Stimulated activated CD4-positive, alpha-beta T cell treated with anti-CD3 and anti-CD28 coated beads, Interleukin-4, amount 100 ng/mL, for 1 hour (primary cell): ENCODE results near the gene PACSIN1.

Experiments used
- DNase-seq: peaks from one replicate; pipeline ENCODE4 v3.0.0-alpha.2; 2020

PACSIN1 gene

DNA sequence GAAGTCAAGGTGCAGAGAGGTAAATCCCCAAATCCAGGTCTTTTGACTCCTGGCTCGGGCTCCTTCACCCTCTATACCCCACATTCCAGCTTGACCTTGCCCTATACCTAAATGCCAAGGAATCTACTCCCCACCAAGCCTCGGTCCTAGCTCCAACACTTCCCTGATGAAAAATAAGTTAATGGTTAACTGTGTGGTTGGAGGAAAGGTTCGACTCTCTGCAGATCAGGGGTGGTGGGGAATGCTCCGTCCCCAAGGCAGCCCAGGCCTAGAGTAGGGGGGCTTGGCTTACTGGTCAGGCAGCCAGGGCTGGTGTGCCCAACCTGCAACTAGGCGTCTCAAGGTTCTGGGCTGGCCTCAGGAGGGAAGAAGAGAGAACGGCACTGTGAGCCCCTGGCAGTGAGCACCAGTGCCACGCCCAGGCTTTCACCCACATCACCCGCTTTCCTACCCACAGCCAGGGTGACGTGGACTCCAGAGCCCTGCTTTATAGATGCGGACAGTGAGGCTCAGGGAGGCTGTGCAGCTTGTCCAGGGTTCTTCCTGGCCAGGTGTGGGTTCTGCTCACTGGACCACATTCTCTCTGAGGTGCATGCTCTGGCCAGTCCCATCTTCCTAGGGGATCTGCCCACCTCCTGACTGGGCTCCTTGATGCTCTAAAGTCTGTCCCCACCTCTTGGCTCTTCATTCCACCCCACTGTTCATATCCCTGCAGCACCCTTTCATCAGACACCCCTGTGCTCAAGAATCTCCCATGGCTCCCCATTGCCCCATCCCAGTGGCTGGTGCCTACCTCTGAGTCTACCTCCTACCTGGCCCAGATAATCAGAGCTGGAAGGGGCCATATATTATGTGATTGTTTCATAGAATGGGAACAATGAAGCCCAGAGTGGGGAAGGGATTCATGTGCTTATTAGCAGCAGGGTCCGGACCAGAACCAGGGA is 82.1 kb downstream of the PACSIN1 start:
- DNase-seq: no peak

DNA sequence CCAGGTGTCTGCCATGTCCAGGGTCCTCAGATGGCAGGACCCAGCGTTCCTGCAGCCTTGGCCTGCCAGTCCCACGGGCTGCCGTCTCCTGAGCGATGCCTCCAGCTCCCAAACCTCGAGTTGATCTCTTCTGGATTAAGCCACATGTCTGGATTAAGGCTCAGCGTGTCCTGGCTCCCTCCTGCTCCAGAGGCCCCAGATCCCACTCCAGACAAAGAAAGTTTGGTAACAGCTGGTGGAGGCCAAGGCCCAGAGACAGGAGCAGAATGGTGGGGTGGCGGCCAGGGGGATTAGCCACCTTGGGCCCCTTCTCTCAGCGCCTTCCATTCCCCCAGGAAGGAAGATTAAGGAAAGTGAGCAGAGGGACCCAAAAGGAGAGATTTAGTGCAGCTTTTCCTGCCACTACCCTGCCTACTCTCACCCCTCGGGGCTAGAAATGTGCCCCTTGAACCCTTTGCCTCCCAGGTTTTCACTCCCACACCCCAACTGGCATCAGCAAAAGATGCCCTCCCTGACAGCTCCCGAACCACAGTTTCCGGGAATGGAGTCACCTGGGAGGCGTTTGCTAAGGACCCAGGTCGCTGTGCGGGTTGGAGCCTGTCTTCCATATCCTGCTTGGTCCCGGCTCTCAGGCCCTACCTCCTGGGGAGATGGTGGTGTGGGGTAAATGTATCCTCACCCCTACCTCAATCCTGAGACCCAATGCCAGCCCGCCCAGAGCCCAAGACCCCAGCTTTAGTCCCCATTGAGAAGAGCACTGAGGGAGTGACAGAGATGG is 83.3 kb downstream of the PACSIN1 start:
- no peak for DNase-seq

DNA sequence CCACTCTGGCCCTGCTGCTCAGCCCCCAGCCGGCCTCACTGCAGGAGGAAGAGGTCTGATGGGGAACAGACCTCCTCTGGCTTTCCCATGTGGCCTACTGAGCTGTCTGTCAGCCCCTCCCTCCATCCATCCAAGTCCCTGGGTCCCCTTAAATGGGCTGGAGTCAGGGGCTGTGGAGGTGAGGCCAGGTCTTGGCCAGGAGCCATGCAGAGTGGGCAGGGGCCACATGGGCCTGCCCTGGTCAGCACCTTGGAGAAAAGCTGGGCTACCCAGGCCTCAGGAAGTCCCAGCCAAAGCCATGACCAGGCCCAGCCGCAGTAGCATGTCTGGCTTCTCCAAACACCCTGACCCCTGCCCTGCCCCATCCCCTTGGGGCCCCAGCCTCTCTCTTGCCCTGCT is 83.9 kb downstream of the PACSIN1 start:
- DNase-seq: no peak

- no peak for DNase-seq
These were observed 85.8 kb downstream of the PACSIN1 start for GRCh38 chr6:34551720-34552119.

DNA sequence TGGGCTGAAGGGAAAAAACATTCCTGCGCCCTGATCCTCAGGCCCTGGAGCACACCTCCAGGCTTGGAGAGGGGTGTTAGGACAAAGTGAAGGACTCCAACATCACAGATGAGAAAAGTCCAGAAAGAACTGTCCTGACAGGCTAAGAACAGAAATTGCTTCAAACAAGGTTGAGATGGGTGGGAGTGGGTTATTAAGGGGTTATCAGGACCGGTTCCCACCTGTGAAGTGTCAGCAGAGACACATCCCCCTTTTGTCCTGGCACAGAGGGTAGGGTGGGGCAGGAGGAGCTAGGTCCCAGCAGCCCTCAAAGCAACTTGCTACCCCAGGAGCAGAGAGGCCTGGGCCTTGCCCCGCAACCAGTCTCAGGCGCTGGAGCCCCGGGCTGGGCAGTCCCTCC is 86.7 kb downstream of the PACSIN1 start:
- no peak for DNase-seq

DNA sequence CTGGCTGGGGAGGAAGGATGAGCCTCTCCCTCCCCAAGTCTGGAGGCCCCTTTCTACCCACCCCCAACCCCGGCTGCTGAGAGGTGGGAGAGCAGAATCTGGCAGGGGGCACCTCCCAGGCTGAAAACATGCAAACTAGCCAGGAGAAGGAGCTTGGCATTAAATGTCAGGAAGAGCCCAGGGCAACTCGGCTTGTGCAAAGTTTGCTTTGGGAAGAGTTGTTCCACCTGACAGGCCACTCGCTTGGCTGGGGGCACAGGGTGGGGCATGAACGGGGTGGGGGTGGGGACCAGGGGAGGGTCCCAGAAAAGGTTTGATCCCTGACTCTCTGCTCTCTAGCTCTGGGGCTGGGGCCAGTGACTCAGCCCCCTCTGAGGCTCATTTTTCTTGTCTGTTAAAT is 87.3 kb downstream of the PACSIN1 start:
- DNase-seq: no peak

DNA sequence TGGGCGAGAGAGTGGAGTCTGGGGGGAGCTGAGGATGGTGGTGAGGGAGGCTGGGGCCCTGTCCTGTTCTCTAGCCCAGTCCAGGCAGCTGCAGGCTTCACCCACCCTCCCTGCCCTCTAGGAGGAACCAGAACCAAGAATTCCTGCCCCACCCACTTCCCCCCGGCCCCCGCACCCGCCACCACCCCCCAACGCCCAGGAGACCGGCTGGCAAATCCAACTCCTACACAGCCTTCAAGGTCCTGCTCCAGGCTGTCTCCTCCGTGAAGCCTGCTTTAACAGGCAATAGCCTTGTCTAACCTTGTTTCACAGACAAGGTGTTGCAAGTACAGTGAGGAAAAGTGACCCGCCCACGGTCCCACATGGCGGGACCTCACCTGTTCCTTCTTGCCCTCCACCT is 87.9 kb downstream of the PACSIN1 start:
- DNase-seq: no peak

DNA sequence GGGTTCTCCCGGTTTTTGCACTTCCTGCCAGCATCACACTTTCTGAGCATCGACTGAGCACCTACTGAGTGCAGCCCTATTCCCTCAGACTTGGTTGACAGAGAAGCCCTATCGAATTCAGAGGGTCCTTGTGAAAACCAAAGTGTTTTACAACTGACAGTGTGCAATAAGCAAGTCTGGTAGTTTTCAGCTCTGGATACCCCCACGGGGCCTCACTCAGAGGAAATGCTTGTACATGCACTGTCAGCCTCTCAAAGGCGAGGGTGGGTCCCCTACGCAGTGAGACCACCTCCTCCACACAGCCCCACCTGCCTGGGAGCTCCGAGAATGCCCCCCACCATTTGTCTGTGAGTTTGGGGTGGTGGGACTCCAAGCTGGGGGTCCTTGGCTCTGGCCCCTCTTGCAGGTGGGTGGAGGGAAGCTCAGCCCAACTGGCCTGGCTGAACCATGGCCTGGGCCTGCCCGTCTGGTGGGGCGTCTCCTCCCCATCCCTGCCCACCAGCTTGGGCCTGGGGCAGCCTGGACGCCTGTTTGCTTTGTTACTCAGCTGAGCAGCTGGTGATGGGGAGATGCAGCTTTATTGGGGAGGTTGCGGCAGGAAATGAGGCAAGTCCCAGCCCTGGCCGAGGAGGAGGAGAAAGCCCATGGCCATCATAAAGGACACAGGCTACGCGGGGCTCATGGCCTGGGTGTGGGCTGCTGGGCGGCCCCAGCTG is 88.6 kb downstream of the PACSIN1 start:
- DNase-seq: no peak

DNA sequence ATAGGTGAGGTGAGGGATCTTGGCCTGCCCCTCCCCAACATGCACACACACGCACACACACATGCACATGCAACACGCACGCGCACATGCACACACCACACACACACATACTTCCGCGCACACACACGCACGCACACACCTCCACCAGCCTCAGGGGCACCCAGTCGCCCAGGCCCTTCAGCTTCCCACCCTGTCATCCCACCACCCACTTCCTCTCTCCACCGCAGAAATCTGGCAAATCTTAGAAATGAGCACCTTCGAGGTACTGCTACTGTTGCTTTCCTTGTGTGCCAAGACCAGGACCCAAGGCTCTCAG is 89.1 kb downstream of the PACSIN1 start:
- no peak for DNase-seq

DNA sequence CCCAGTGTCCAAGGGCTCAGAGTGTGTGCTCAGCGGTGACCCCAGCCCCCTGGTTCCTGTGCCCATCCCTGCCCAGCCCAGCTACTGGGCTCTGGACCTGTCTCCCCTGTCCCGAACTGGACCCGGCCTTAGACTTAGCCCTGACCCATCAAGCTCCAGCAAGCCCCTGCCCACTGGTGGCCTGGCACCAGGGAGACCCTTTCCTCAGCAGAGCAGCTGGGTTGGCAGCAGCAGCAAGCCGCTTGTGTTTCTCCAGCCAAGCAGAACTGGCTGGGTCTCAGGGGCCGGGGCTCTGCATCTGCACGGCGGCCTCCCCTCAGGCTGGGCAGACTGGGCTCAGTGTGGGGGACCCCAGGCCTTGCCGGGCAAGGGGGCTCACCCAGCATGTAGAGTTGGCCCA is 89.5 kb downstream of the PACSIN1 start:
- no peak for DNase-seq

GRCh38 chr6:34556031-34556471 is 90.2 kb downstream of the PACSIN1 start, which contains the start of gene SPDEF:
TSS of gene SPDEF (minus strand) at chr6:34556329. CDS start at chr6:34544455, 11,874 bp downstream.
- DNase-seq: no peak

DNA sequence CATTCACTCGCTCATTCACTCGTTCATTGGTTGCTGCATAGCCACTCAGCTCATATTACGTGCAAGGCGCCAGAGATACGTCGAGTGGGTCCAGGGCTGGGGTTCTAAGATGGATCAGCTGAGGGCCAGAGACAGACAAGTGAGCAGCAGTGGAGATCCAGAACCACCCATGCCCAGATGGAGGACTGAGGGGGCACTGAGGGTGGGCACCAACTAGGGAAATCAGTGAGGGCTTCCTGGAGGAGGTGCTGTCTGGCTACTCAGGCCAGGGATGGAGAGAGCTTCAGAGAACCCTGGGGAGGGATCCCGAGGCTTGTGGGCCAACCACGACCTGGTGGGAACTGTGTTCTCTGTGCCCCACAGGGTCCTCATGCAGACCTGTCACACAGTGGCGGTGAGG is 90.6 kb downstream of the PACSIN1 start:
- DNase-seq: no peak

DNA sequence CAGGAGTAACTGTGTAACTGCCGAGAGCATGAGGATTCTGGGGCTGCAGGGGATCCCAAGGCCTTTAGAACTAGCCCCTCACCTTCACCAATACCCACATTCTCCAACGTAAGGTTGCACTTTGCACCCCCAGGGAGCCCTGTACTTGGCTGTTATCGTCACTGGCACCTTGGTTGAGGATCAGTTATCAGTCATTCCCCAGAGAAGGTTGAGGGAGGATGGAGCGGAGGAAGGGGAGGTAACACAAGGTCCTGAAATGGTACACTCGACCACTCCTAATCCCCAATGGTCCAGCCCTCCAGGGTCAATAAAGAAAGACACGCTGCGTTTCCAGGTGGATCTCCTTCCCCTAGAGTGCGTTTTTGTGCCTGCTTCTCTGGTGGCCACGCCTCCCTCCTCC is 91.4 kb downstream of the PACSIN1 start:
- DNase-seq: no peak

GRCh38 chr6:34558172-34558714 is 92.4 kb downstream of the PACSIN1 start:
- DNase-seq: no peak

GRCh38 chr6:34559651-34560365 is 93.9 kb downstream of the PACSIN1 start:
- DNase-seq: no peak

GRCh38 chr6:34560366-34561226 is 94.7 kb downstream of the PACSIN1 start:
- DNase-seq: no peak

DNA sequence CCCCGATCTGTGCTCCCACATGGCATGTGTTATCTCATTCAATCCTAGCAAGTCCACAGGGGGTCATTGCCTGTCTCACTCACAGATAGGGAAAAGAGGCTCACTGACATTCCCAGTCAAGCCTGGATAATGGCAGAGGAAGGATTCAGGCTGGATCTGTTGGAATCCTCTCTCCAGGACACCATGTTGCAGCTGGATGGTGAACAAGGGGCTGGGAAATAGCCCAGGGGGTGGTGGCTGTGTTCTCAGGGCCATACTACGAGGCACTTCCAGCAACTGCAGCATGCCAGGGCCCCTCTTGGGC is 95.3 kb downstream of the PACSIN1 start:
- no peak for DNase-seq

DNA sequence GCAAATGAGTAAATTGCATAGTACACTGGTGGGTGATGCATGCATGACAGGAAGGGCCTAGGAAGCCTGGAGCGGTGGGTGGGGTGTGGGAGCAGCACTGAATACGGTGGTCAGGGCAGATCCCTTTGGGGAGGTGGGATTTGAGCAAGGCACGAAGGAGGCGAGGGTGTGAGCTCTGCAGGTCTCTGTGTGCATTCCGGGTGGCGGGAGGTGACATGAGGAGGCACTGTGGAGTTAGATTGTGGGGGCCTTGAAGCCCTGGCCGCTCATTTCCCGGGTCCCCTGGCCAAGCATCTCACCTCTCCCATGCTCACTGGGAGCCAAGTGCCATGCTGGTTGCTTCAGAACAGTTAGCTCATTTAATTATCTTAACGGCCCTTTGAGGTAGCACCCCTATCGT is 96.5 kb downstream of the PACSIN1 start:
- no peak for DNase-seq

GRCh38 chr6:34562861-34563512 is 97.1 kb downstream of the PACSIN1 start:
- DNase-seq: no peak

- no peak for DNase-seq
These were observed 97.6 kb downstream of the PACSIN1 start for GRCh38 chr6:34563513-34563870.

GRCh38 chr6:34564181-34564580 is 98.3 kb downstream of the PACSIN1 start:
- DNase-seq: no peak
